ENCODE data around the gene ST3GAL5. TPM values are rescaled to one million over a fixed set of nuclear protein-coding genes. Genes with fewer than 3 reads are reported as not detected.

Gene ST3GAL5
- total and polyA plus RNA-seq, 2 of the 8 experiments (the other 6 are each of a cell fraction or from before 2014, with no cell fraction given), result 1.9 to 4.5 TPM

- Histone ChIP-seq H3K4me3 (ENCODE audit: extremely low read depth in 1 of 4, insufficient read depth in 2 of 4, low read depth in 3 of 4, low read length in 4 of 4) (no peak overlapping the region), H3K18ac (ENCODE audit: extremely low read depth, low read length) (no peak overlapping the region), H2BK120ac (replicated peaks; ENCODE audit: low read depth, low read length) (no peak overlapping the region), H3K79me1 (ENCODE audit: low read depth, low read length) (no peaks in the 10 kb centered on the region; the same call in 1 of the 2 replicates), H3K56ac (replicated peaks; ENCODE audit: insufficient read length, low read depth, low read length) (no peak overlapping the region), H3K79me2 (ENCODE audit: control insufficient read depth in 1 of 2, insufficient read depth in 2 of 2, low read length in 2 of 2) (no peaks in the 10 kb centered on the region), H3K9me3 (ENCODE audit: insufficient read depth in 2 of 2, low read depth in 1 of 2, low read length in 1 of 2) (no peaks in the 10 kb centered on the region), H3K9ac (replicated peaks in 1 of 4; ENCODE audit: extremely low read depth in 1 of 4, low read depth in 3 of 4, low read length in 3 of 4) (peak overlapping the region in 1 of 4 experiments; percentile 38; a peak in 2 of 7 replicates), H2BK5ac (ENCODE audit: low read depth, low read length) (no peak overlapping the region; the same call in 1 of the 2 replicates), H3K14ac (ENCODE audit: insufficient read length) (no peak overlapping the region), H4K20me1 (replicated peaks in 1 of 2; ENCODE audit: control insufficient read depth in 1 of 2, insufficient read depth in 2 of 2, low read length in 2 of 2) (peaks cover 0 to 1% of the 10 kb centered on the region in 2 experiments), H2BK15ac (ENCODE audit: low read length) (no peak overlapping the region), H2BK20ac (ENCODE audit: low read length) (no peak overlapping the region), H3K27me3 (replicated peaks in 1 of 4; ENCODE audit: control insufficient read depth in 3 of 4, extremely low read depth in 1 of 4, insufficient read depth in 3 of 4, low read length in 3 of 4) (no peaks in the 10 kb centered on the region), H3K4ac (replicated peaks; ENCODE audit: insufficient read length, low read depth, low read length) (no peak overlapping the region), H3K4me1 (replicated peaks in 1 of 4; ENCODE audit: control insufficient read depth in 3 of 4, insufficient read depth in 4 of 4, low read length in 3 of 4) (no peaks in the 10 kb centered on the region), H2BK12ac (ENCODE audit: low read depth, low read length) (no peak overlapping the region), H4K5ac (ENCODE audit: insufficient read length, low read depth, low read length) (no peak overlapping the region), H4K91ac (replicated peaks; ENCODE audit: insufficient read length, low read length) (no peak overlapping the region), H3K23ac (ENCODE audit: insufficient read length) (no peak overlapping the region), H3K4me2 (ENCODE audit: insufficient read depth in 1 of 2, low read depth in 2 of 2, low read length in 2 of 2) (no peak overlapping the region), H3K27ac (ENCODE audit: low read depth, low read length) (no peak overlapping the region), H2AFZ (ENCODE audit: low read length) (no peak overlapping the region), H3K23me2 (ENCODE audit: low read depth, low read length) (no peaks in the 10 kb centered on the region), H3K36me3 (ENCODE audit: control insufficient read depth in 2 of 4, insufficient read depth in 4 of 4, low read length in 3 of 4) (no peaks in the 10 kb centered on the region), H4K8ac (ENCODE audit: extremely low read depth, insufficient read depth, low read length) (no peak overlapping the region), H2AK5ac (ENCODE audit: low read depth, low read length) (no peak overlapping the region)
- POLR2A ChIA-PET (ENCODE audit: partially characterized antibody), result no interaction called here
- FAIRE-seq (no peak), DNase-seq (ENCODE audit: low read depth in 1 of 2, low spot score in 2 of 2) (no peak)
- 89% methylated on average over 4 of the region's 4 CpGs; no CpG with 5 or more reads in 1 of the 2 experiments for WGBS, 2 experiments (ENCODE audit: extremely low coverage in 1 of 2, insufficient coverage in 1 of 2, insufficient read length in 1 of 2, insufficient replicate concordance in 2 of 2, low coverage in 1 of 2, low lambda C conversion rate in 2 of 2, missing lambda C conversion rate in 1 of 2)
- CTCF ChIA-PET (ENCODE audit: partially characterized antibody), result interaction anchor here (0.7 to 3.4 kb wide), 9 partner anchors 9 to 60 kb away, joined by 3 to 17 read pairs (median 4); no protein-coding TSS in a partner anchor
- TF ChIP-seq SUZ12 (IDR thresholded peaks at IDR 0.05; ENCODE audit: low read length), result no peak
- TF ChIP-seq USF2 (IDR thresholded peaks at IDR 0.05; ENCODE audit: low read length), result no peak
- TF ChIP-seq CTCF (IDR thresholded peaks at IDR 0.05; ENCODE audit: control extremely low read depth in 1 of 3, insufficient read depth in 1 of 3, low read depth in 1 of 3, low read length in 3 of 3), result peak; percentile 31 to 53 (median 40); a peak in 3 of 4 replicates
- TF ChIP-seq E2F6 (IDR thresholded peaks at IDR 0.05), result no peak
- no peak for TF ChIP-seq POLR2AphosphoS5 (IDR thresholded peaks at IDR 0.05; ENCODE audit: low read depth, low read length)
- peak in 1 of 2 experiments; percentile 6; a peak in 1 of 4 replicates for TF ChIP-seq RAD21 (IDR thresholded peaks at IDR 0.05 in 1 of 2, conservative IDR thresholded peaks at IDR 0.05 in 1 of 2; ENCODE audit: low read depth in 2 of 2, low read length in 2 of 2)
- TF ChIP-seq HDAC6 (IDR thresholded peaks at IDR 0.05; ENCODE audit: low read depth, low read length), result no peak
- TF ChIP-seq POLR2A (IDR thresholded peaks at IDR 0.05; ENCODE audit: control extremely low read depth in 1 of 2, low read depth in 2 of 2, low read length in 2 of 2), result no peak
- TF ChIP-seq MAFK (IDR thresholded peaks at IDR 0.05; ENCODE audit: low read depth, low read length), result peak; percentile 59; the same call in 1 of the 2 replicates
Measured at GRCh38 chr2:85873679-85874078, 15.1 kb downstream of the ST3GAL5 start.

All from H1 (cell line).